Keratinocyte (primary cell): ENCODE data around the gene SMARCD3.

Source experiments
- CTCF ChIP-seq, 3 experiments: IDR thresholded peaks in 1 of 3; conservative IDR thresholded peaks in 1 of 3; optimal IDR thresholded peaks in 1 of 3; 2 replicates in 2 of 3; 3 replicates in 1 of 3; pipeline versions ENCODE3 to v1.5.1; 2011; ENCODE audit warnings: low read length in 3 of 3, mild to moderate bottlenecking in 3 of 3, moderate library complexity in 2 of 3, control low read depth in 1 of 3, inconsistent platforms in 1 of 3; ENCODE audit not compliant: insufficient read depth in 2 of 3; ENCODE audit errors: extremely low read depth in 1 of 3
- EZH2 ChIP-seq: IDR thresholded peaks from one replicate; pipeline ENCODE4 v1.6.1; 2012; ENCODE audit warnings: inconsistent platforms, mild to moderate bottlenecking, low read length, moderate library complexity

- no peak for TF ChIP-seq CTCF (optimal IDR thresholded peaks at IDR 0.05 in 1 of 3, IDR thresholded peaks at IDR 0.05 in 1 of 3, conservative IDR thresholded peaks at IDR 0.05 in 1 of 3; ENCODE audit: extremely low read depth in 1 of 3, insufficient read depth in 2 of 3, low read length in 3 of 3)
- no peak for TF ChIP-seq EZH2
These were observed 7.3 kb downstream of the SMARCD3 start for GRCh38 chr7:151240942-151241754.
